K562 (cell line): ENCODE results near the gene TMEM107. TPM values are rescaled to one million over a fixed set of nuclear protein-coding genes. Genes with fewer than 3 reads are reported as not detected.

ENCODE experiments used
- ARNT ChIP-seq, 2 experiments: fragments of 450-650 bp; IDR thresholded peaks; 2 replicates each; pipeline ENCODE4 v1.6.1; 2016; ENCODE audit warnings: mild to moderate bottlenecking in 1 of 2
- CREM ChIP-seq: IDR thresholded peaks from 2 replicates; pipeline ENCODE4 v1.6.1; 2014; ENCODE audit warnings: antibody characterized with exemption, low read depth
- MTA3 ChIP-seq: fragments of 450-650 bp; formaldehyde crosslinking; IDR thresholded peaks from 2 replicates; pipeline ENCODE4 v1.6.1; 2017; ENCODE audit warnings: mild to moderate bottlenecking, borderline replicate concordance
- RFX1 ChIP-seq: fragments of 450-650 bp; IDR thresholded peaks from 2 replicates; pipeline ENCODE4 v1.6.1; 2016; ENCODE audit warnings: mild to moderate bottlenecking, moderate library complexity
- SMARCE1 ChIP-seq: fragments of 450-650 bp; IDR thresholded peaks from 2 replicates; pipeline ENCODE4 v1.7.1; 2016; ENCODE audit warnings: mild to moderate bottlenecking
- SOX6 ChIP-seq: fragments of 450-650 bp; IDR thresholded peaks from 2 replicates; pipeline ENCODE4 v1.6.1; 2014; ENCODE audit warnings: mild to moderate bottlenecking
- SP2 ChIP-seq: IDR thresholded peaks from 2 replicates; pipeline ENCODE4 v1.6.1; 2011; ENCODE audit warnings: mild to moderate bottlenecking, low read depth, low read length, moderate library complexity; ENCODE audit not compliant: poor library complexity, severe bottlenecking; ENCODE audit errors: extremely low read depth
- SRSF1 ChIP-seq: fragments of 200-400 bp; formaldehyde crosslinking; IDR thresholded peaks from 2 replicates; pipeline ENCODE4 v1.6.1; 2017; ENCODE audit warnings: mild to moderate bottlenecking, low read depth, low read length, moderate library complexity
- SRSF3 ChIP-seq: fragments of 200-400 bp; formaldehyde crosslinking; IDR thresholded peaks from 2 replicates; pipeline ENCODE4 v1.6.1; 2016; ENCODE audit warnings: mild to moderate bottlenecking, low read length, moderate library complexity; ENCODE audit not compliant: insufficient read depth
- STAT5A ChIP-seq: IDR thresholded peaks from 2 replicates; pipeline ENCODE4 v1.6.1; 2012; ENCODE audit warnings: low read length, inconsistent platforms, borderline replicate concordance
- TAF7 ChIP-seq: fragments of 450-650 bp; IDR thresholded peaks from 2 replicates; pipeline ENCODE4 v1.6.1; 2016; ENCODE audit warnings: missing genetic modification characterization, missing compliant biosample characterization
- TRIM28 ChIP-seq: fragments of 450-650 bp; IDR thresholded peaks from 2 replicates; pipeline ENCODE4 v1.6.1; 2017
- ZNF24 ChIP-seq: fragments of 450-650 bp; IDR thresholded peaks from 2 replicates; pipeline ENCODE4 v1.6.1; 2016
- ZNF76 ChIP-seq: fragments of 250-450 bp; sonication (Bioruptor Pico); IDR thresholded peaks from 2 replicates; pipeline ENCODE4 v1.4.0; 2020; ENCODE audit warnings: mild to moderate bottlenecking, moderate library complexity, borderline replicate concordance
- polyA plus RNA-seq, 8 experiments: library from polyadenylated mRNA; depleted of rRNA in 4 of 8; stranded (reverse) in 5 of 8; unstranded in 3 of 8; fragments of >200 nt; fragmentation: Nextera tagmentation in 2 of 8; fragmentation: Illumina TruSeq in 1 of 8; extraction: Ambion mirVana in 2 of 8; extraction: Trizol in 1 of 8; gene quantifications; 2 replicates each; pipeline versions ENCODE4 v1.2.1 to v1.2.3, GENCODE V29; 2011 to 2014; ENCODE audit warnings: inconsistent platforms in 1 of 8, missing spikeins in 1 of 8
- total RNA-seq, 7 experiments: library from RNA; depleted of rRNA in 6 of 7; stranded (reverse); fragments of >200 nt in 6 of 7; fragmentation: Illumina TruSeq in 2 of 7; extraction: Trizol in 2 of 7; gene quantifications; 2 replicates each; pipeline versions ENCODE4 v1.2.1 to v1.2.3, GENCODE V29; 2011 to 2021; ENCODE audit warnings: low replicate concordance in 1 of 7
- TF ChIP-seq, protein P1 (sequence below): conservative IDR thresholded peaks from 2 replicates; pipeline ENCODE4 v1.6.1; 2011; ENCODE audit warnings: low read depth, mild to moderate bottlenecking, low read length; ENCODE audit not compliant: control insufficient read depth
- TF ChIP-seq, protein P2 (sequence below): fragments of 150-350 bp; IDR thresholded peaks from 2 replicates; pipeline ENCODE4 v1.6.1; 2014; ENCODE audit warnings: low read depth, mild to moderate bottlenecking, low read length, borderline replicate concordance
- TF ChIP-seq, protein P3 (sequence below), 2 experiments: IDR thresholded peaks; 2 replicates each; pipeline ENCODE4 v1.6.1; 2012; ENCODE audit warnings: improper control_type of control experiment in 2 of 2, low read depth in 2 of 2, low read length in 2 of 2, borderline replicate concordance in 1 of 2

The TMEM107 gene
- total and polyA plus RNA-seq, 9 of the 15 experiments (the other 6 are each of a cell fraction or from before 2014, with no cell fraction given), result 7.1 to 26.2 (median 16.9) TPM

DNA sequence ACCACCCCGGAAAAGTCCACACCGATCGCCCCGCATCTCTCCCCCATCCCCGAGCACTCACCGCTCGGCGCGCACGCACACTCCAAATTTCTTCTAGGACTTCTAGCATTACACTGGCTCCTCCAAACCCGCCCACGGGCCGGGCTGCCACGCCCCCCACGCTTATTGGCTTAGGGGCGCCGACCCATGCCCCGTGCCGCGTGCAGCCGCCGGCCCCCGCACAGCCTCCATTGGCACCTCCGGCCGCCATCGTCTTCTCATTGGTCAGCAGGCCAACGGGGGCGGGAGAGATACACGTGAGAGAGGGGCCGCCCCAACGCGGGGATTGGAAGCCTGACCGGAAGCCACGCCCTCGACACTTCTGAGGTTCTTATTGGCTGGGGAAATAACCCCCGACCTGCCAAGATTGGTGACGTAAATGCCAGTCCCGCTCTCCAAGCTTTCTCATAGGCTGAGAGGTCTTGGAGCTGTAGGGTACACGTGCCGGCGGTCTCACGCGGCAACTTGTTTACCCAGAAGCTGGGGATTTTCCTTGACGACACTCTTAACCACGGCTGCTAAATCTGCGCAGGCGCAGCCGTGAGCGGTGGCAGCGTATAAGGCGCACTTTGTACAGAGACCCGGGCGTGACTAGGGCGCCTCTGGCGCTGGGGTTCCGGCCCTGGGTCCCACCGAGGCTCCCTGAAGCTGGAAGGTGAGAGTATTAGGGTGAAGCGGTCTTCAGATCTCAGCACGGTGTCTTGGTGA lies 19.8 kb downstream of the TMEM107 start (continued):
- TF ChIP-seq, protein P1, sequence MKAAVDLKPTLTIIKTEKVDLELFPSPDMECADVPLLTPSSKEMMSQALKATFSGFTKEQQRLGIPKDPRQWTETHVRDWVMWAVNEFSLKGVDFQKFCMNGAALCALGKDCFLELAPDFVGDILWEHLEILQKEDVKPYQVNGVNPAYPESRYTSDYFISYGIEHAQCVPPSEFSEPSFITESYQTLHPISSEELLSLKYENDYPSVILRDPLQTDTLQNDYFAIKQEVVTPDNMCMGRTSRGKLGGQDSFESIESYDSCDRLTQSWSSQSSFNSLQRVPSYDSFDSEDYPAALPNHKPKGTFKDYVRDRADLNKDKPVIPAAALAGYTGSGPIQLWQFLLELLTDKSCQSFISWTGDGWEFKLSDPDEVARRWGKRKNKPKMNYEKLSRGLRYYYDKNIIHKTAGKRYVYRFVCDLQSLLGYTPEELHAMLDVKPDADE, result peak; percentile 41; the same call in 1 of the 2 replicates
- TF ChIP-seq ZNF24 (0 out of 2 replicates have a peak, but pooled peaks have one; percentile 52), TRIM28 (no peak), STAT5A (no peak), SMARCE1 (0 out of 2 replicates have a peak, but pooled peaks have one; percentile 43), SRSF1 (no peak), MTA3 (peak; percentile 61; the same call in 1 of the 2 replicates), SP2 (peak; percentile 64), ZNF76 (CRISPR knock-in tag) (no peak), TAF7 (no peak), CREM (peak; percentile 82; the same call in 1 of the 2 replicates), ARNT (IDR thresholded peaks at IDR 0.05) (no peak), RFX1 (peak; percentile 53), SOX6 (0 out of 2 replicates have a peak, but pooled peaks have one; percentile 20), SRSF3 (no peak)
- TF ChIP-seq, protein P2, sequence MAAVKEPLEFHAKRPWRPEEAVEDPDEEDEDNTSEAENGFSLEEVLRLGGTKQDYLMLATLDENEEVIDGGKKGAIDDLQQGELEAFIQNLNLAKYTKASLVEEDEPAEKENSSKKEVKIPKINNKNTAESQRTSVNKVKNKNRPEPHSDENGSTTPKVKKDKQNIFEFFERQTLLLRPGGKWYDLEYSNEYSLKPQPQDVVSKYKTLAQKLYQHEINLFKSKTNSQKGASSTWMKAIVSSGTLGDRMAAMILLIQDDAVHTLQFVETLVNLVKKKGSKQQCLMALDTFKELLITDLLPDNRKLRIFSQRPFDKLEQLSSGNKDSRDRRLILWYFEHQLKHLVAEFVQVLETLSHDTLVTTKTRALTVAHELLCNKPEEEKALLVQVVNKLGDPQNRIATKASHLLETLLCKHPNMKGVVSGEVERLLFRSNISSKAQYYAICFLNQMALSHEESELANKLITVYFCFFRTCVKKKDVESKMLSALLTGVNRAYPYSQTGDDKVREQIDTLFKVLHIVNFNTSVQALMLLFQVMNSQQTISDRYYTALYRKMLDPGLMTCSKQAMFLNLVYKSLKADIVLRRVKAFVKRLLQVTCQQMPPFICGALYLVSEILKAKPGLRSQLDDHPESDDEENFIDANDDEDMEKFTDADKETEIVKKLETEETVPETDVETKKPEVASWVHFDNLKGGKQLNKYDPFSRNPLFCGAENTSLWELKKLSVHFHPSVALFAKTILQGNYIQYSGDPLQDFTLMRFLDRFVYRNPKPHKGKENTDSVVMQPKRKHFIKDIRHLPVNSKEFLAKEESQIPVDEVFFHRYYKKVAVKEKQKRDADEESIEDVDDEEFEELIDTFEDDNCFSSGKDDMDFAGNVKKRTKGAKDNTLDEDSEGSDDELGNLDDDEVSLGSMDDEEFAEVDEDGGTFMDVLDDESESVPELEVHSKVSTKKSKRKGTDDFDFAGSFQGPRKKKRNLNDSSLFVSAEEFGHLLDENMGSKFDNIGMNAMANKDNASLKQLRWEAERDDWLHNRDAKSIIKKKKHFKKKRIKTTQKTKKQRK, result peak; percentile 58; the same call in 1 of the 2 replicates
- TF ChIP-seq, protein P3, sequence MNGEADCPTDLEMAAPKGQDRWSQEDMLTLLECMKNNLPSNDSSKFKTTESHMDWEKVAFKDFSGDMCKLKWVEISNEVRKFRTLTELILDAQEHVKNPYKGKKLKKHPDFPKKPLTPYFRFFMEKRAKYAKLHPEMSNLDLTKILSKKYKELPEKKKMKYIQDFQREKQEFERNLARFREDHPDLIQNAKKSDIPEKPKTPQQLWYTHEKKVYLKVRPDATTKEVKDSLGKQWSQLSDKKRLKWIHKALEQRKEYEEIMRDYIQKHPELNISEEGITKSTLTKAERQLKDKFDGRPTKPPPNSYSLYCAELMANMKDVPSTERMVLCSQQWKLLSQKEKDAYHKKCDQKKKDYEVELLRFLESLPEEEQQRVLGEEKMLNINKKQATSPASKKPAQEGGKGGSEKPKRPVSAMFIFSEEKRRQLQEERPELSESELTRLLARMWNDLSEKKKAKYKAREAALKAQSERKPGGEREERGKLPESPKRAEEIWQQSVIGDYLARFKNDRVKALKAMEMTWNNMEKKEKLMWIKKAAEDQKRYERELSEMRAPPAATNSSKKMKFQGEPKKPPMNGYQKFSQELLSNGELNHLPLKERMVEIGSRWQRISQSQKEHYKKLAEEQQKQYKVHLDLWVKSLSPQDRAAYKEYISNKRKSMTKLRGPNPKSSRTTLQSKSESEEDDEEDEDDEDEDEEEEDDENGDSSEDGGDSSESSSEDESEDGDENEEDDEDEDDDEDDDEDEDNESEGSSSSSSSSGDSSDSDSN (IDR thresholded peaks at IDR 0.05; ENCODE audit: borderline replicate concordance in 1 of 2, low read depth in 2 of 2, low read length in 2 of 2), result 0 out of 4 replicates have a peak, but pooled peaks of 1 of the 2 experiments have one; percentile 26
